HepG2 (cell line): ENCODE data around the gene FOSB. TPM values are rescaled to one million over a fixed set of nuclear protein-coding genes. Genes with fewer than 3 reads are reported as not detected.

Source experiments
- FOXA1 ChIP-seq, 2 experiments: fragments of 450-650 bp in 1 of 2; sonication (generic) in 1 of 2; formaldehyde crosslinking in 1 of 2; IDR thresholded peaks; 2 replicates each; pipeline versions ENCODE4 v1.4.0 to v1.6.1; 2016 to 2020; ENCODE audit warnings: missing genetic modification reagents in 1 of 2
- HIVEP1 ChIP-seq: sonication (generic); formaldehyde crosslinking; IDR thresholded peaks from 2 replicates; pipeline ENCODE4 v1.4.0; 2020; ENCODE audit warnings: mild to moderate bottlenecking, missing genetic modification reagents
- KDM3A ChIP-seq: IDR thresholded peaks from 2 replicates; pipeline ENCODE4 v1.6.1; 2018; ENCODE audit warnings: low read depth, missing compliant biosample characterization
- KLF6 ChIP-seq: IDR thresholded peaks from 2 replicates; pipeline ENCODE4 v1.8.0; 2016; ENCODE audit warnings: missing biosample characterization, missing genetic modification reagents
- MZF1 ChIP-seq: sonication (generic); formaldehyde crosslinking; IDR thresholded peaks from 2 replicates; pipeline ENCODE4 v1.8.1; 2023; ENCODE audit warnings: mild to moderate bottlenecking, missing genetic modification reagents, borderline replicate concordance
- PHF21A ChIP-seq: sonication (generic); formaldehyde crosslinking; IDR thresholded peaks from 2 replicates; pipeline ENCODE4 v1.5.0; 2020; ENCODE audit warnings: mild to moderate bottlenecking, missing genetic modification reagents
- RARA ChIP-seq: IDR thresholded peaks from 2 replicates; pipeline ENCODE4 v1.6.1; 2016; ENCODE audit warnings: missing genetic modification reagents, missing compliant biosample characterization
- SIX1 ChIP-seq: sonication (generic); formaldehyde crosslinking; IDR thresholded peaks from 2 replicates; pipeline ENCODE4 v1.4.0; 2020; ENCODE audit warnings: missing genetic modification reagents, borderline replicate concordance
- SOX6 ChIP-seq, 2 experiments: fragments of 450-650 bp in 1 of 2; sonication (generic) in 1 of 2; formaldehyde crosslinking in 1 of 2; IDR thresholded peaks; 2 replicates each; pipeline versions ENCODE4 v1.4.0 to v1.6.1; 2017 to 2020; ENCODE audit warnings: antibody characterized with exemption in 1 of 2, mild to moderate bottlenecking in 1 of 2, missing genetic modification reagents in 1 of 2
- TBX3 ChIP-seq: fragments of 450-650 bp; IDR thresholded peaks from 2 replicates; pipeline ENCODE4 v1.6.1; 2017; ENCODE audit warnings: antibody characterized with exemption, mild to moderate bottlenecking, inconsistent platforms, borderline replicate concordance
- TRAFD1 ChIP-seq: sonication (generic); formaldehyde crosslinking; IDR thresholded peaks from 2 replicates; pipeline ENCODE4 v1.5.1; 2020; ENCODE audit warnings: missing genetic modification reagents, mild to moderate bottlenecking, borderline replicate concordance
- XRCC5 ChIP-seq: fragments of 200-400 bp; formaldehyde crosslinking; optimal IDR thresholded peaks from 2 replicates; pipeline ENCODE3; 2017; ENCODE audit warnings: mild to moderate bottlenecking, low read length
- ZFAT ChIP-seq: sonication (generic); formaldehyde crosslinking; conservative IDR thresholded peaks from 2 replicates; pipeline ENCODE4 v1.8.1; 2023; ENCODE audit warnings: missing genetic modification reagents, inconsistent platforms
- ZGPAT ChIP-seq: IDR thresholded peaks from 2 replicates; pipeline ENCODE4 v1.6.1; 2016; ENCODE audit warnings: mild to moderate bottlenecking
- ZKSCAN5 ChIP-seq: sonication (generic); formaldehyde crosslinking; IDR thresholded peaks from 2 replicates; pipeline ENCODE4 v1.5.1; 2020; ENCODE audit warnings: mild to moderate bottlenecking, missing genetic modification reagents
- ZNF317 ChIP-seq: sonication (generic); formaldehyde crosslinking; IDR thresholded peaks from 2 replicates; pipeline ENCODE4 v1.5.0; 2020; ENCODE audit warnings: mild to moderate bottlenecking, missing genetic modification reagents
- ZNF446 ChIP-seq: sonication (generic); formaldehyde crosslinking; IDR thresholded peaks from 2 replicates; pipeline ENCODE4 v1.5.0; 2020; ENCODE audit warnings: mild to moderate bottlenecking, missing genetic modification reagents
- ZNF530 ChIP-seq: sonication (generic); formaldehyde crosslinking; IDR thresholded peaks from 2 replicates; pipeline ENCODE4 v1.5.0; 2020; ENCODE audit warnings: low read depth, mild to moderate bottlenecking, missing genetic modification reagents
- ZNF569 ChIP-seq: sonication (generic); formaldehyde crosslinking; IDR thresholded peaks from 2 replicates; pipeline ENCODE4 v1.5.0; 2020; ENCODE audit warnings: mild to moderate bottlenecking, missing genetic modification reagents, moderate library complexity, borderline replicate concordance
- ZNF615 ChIP-seq: sonication (generic); formaldehyde crosslinking; IDR thresholded peaks from 2 replicates; pipeline ENCODE4 v1.5.0; 2020; ENCODE audit warnings: mild to moderate bottlenecking, missing genetic modification reagents, borderline replicate concordance
- ZNF768 ChIP-seq: sonication (generic); formaldehyde crosslinking; IDR thresholded peaks from 2 replicates; pipeline ENCODE4 v1.4.0; 2020; ENCODE audit warnings: missing genetic modification reagents
- polyA plus RNA-seq, 8 experiments: library from polyadenylated mRNA; depleted of rRNA in 3 of 8; stranded (reverse) in 7 of 8; unstranded in 1 of 8; fragments of >200 nt; fragmentation: Illumina TruSeq in 4 of 8; extraction: Trizol in 4 of 8; gene quantifications; 2 replicates each; pipeline versions ENCODE4 v1.2.1 to v1.2.3, GENCODE V29; 2011 to 2016; ENCODE audit warnings: low read depth in 4 of 8, missing spikeins in 1 of 8, mixed read lengths in 1 of 8; ENCODE audit not compliant: insufficient read depth in 1 of 8
- total RNA-seq, 5 experiments: library from RNA; depleted of rRNA; stranded (reverse); fragments of >200 nt; fragmentation: Illumina TruSeq; extraction: Trizol; gene quantifications; 2 replicates each; pipeline ENCODE4 v1.2.3, GENCODE V29; 2016; ENCODE audit warnings: low read depth in 1 of 5
- TF ChIP-seq, protein P1 (sequence below): sonication (generic); formaldehyde crosslinking; IDR thresholded peaks from 2 replicates; pipeline ENCODE4 v1.5.0; 2020; ENCODE audit warnings: mild to moderate bottlenecking, missing genetic modification reagents, borderline replicate concordance

The FOSB gene
- total and polyA plus RNA-seq, 2 of the 13 experiments (the other 11 are each of a cell fraction or from before 2014, with no cell fraction given): 2.8 to 6.0 TPM

GRCh38 chr19:45443462-45444317 lies 24.1 kb upstream of the FOSB start (continued):
- TF ChIP-seq MZF1: peak; percentile 60; the same call in 1 of the 2 replicates
- no peak for TF ChIP-seq ZKSCAN5 (CRISPR knock-in tag)
- TF ChIP-seq ZNF530 (CRISPR knock-in tag): no peak
- TF ChIP-seq ZNF569: no peak
- no peak for TF ChIP-seq TRAFD1 (CRISPR knock-in tag)
- TF ChIP-seq PHF21A (CRISPR knock-in tag): peak; percentile 97
- TF ChIP-seq ZNF446 (CRISPR knock-in tag): no peak
- no peak for TF ChIP-seq FOXA1 (IDR thresholded peaks at IDR 0.05)
- TF ChIP-seq FOXA1 (CRISPR knock-in tag; IDR thresholded peaks at IDR 0.05): 0 out of 2 replicates have a peak, but pooled peaks have one; percentile 34
- TF ChIP-seq HIVEP1 (CRISPR knock-in tag): peak; percentile 97
- TF ChIP-seq RARA (CRISPR knock-in tag): peak; percentile 86
- TF ChIP-seq SOX6 (IDR thresholded peaks at IDR 0.05): no peak
- TF ChIP-seq SOX6 (CRISPR knock-in tag; IDR thresholded peaks at IDR 0.05): peak; percentile 93
- no peak for TF ChIP-seq ZFAT (CRISPR knock-in tag)
- TF ChIP-seq, protein P1, sequence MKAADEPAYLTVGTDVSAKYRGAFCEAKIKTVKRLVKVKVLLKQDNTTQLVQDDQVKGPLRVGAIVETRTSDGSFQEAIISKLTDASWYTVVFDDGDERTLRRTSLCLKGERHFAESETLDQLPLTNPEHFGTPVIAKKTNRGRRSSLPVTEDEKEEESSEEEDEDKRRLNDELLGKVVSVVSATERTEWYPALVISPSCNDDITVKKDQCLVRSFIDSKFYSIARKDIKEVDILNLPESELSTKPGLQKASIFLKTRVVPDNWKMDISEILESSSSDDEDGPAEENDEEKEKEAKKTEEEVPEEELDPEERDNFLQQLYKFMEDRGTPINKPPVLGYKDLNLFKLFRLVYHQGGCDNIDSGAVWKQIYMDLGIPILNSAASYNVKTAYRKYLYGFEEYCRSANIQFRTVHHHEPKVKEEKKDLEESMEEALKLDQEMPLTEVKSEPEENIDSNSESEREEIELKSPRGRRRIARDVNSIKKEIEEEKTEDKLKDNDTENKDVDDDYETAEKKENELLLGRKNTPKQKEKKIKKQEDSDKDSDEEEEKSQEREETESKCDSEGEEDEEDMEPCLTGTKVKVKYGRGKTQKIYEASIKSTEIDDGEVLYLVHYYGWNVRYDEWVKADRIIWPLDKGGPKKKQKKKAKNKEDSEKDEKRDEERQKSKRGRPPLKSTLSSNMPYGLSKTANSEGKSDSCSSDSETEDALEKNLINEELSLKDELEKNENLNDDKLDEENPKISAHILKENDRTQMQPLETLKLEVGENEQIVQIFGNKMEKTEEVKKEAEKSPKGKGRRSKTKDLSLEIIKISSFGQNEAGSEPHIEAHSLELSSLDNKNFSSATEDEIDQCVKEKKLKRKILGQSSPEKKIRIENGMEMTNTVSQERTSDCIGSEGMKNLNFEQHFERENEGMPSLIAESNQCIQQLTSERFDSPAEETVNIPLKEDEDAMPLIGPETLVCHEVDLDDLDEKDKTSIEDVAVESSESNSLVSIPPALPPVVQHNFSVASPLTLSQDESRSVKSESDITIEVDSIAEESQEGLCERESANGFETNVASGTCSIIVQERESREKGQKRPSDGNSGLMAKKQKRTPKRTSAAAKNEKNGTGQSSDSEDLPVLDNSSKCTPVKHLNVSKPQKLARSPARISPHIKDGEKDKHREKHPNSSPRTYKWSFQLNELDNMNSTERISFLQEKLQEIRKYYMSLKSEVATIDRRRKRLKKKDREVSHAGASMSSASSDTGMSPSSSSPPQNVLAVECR: peak; percentile 63; the same call in 1 of the 2 replicates
- no peak for TF ChIP-seq ZNF615
- TF ChIP-seq XRCC5: peak; percentile 72
- 0 out of 2 replicates have a peak, but pooled peaks have one; percentile 45 for TF ChIP-seq KLF6 (CRISPR knock-in tag)
- TF ChIP-seq ZGPAT: peak; percentile 73; the same call in 1 of the 2 replicates
- TF ChIP-seq KDM3A (CRISPR knock-in tag): peak; percentile 81; the same call in 1 of the 2 replicates
- 0 out of 2 replicates have a peak, but pooled peaks have one; percentile 14 for TF ChIP-seq ZNF768 (CRISPR knock-in tag)
- TF ChIP-seq TBX3: no peak
- TF ChIP-seq SIX1 (CRISPR knock-in tag): peak; percentile 9; the same call in 1 of the 2 replicates
- TF ChIP-seq ZNF317: 0 out of 2 replicates have a peak, but pooled peaks have one; percentile 39
